Measurements from ENCODE around the gene GTF3C2.

Gene GTF3C2

GRCh38 chr2:27370026-27370815, 13.7 kb upstream of the GTF3C2 start, which contains the start of the genes EIF2B4 and SNX17 (continued):
- TF ChIP-seq ZBTB8A (tag by site-specific recombination; IDR thresholded peaks at IDR 0.05) (peak; percentile 65), ZNF433 (tag by site-specific recombination; IDR thresholded peaks at IDR 0.05; ENCODE audit: low read depth) (no peak), ZNF473 (tag by site-specific recombination; IDR thresholded peaks at IDR 0.05) (no peak), ZNF580 (tag by site-specific recombination; IDR thresholded peaks at IDR 0.05) (0 out of 2 replicates have a peak, but pooled peaks have one; percentile 11), ZNF23 (tag by site-specific recombination; IDR thresholded peaks at IDR 0.05; ENCODE audit: borderline replicate concordance) (no peak), ZNF266 (tag by site-specific recombination; IDR thresholded peaks at IDR 0.05; ENCODE audit: low read depth) (no peak), ZNF629 (tag by site-specific recombination; IDR thresholded peaks at IDR 0.05) (peak; percentile 82), ZNF561 (tag by site-specific recombination; IDR thresholded peaks at IDR 0.05; ENCODE audit: borderline replicate concordance) (peak; percentile 47; the same call in 1 of the 2 replicates), ZNF623 (tag by site-specific recombination; IDR thresholded peaks at IDR 0.05) (no peak), ZBTB21 (tag by site-specific recombination; IDR thresholded peaks at IDR 0.05) (peak; percentile 20), ZNF239 (tag by site-specific recombination; IDR thresholded peaks at IDR 0.05) (no peak), ZNF394 (tag by site-specific recombination; IDR thresholded peaks at IDR 0.05; ENCODE audit: borderline replicate concordance) (peak; percentile 69; the same call in 1 of the 2 replicates), ZNF404 (tag by site-specific recombination; IDR thresholded peaks at IDR 0.05) (no peak), ZNF16 (tag by site-specific recombination; IDR thresholded peaks at IDR 0.05; ENCODE audit: low read depth) (no peak), ZBTB10 (tag by site-specific recombination; IDR thresholded peaks at IDR 0.05) (no peak), HIC1 (tag by site-specific recombination; IDR thresholded peaks at IDR 0.05) (peak; percentile 45; the same call in 1 of the 2 replicates), ZNF280D (tag by site-specific recombination; IDR thresholded peaks at IDR 0.05) (no peak), PRDM4 (tag by site-specific recombination; IDR thresholded peaks at IDR 0.05) (0 out of 2 replicates have a peak, but pooled peaks have one; percentile 39), ZNF19 (tag by site-specific recombination; IDR thresholded peaks at IDR 0.05; ENCODE audit: low read depth) (no peak), ZNF560 (tag by site-specific recombination; IDR thresholded peaks at IDR 0.05; ENCODE audit: borderline replicate concordance) (no peak), ZBTB7A (tag by site-specific recombination; IDR thresholded peaks at IDR 0.05; ENCODE audit: low read depth) (peak; percentile 54; the same call in 1 of the 2 replicates), ZNF157 (tag by site-specific recombination; IDR thresholded peaks at IDR 0.05) (no peak), ZNF747 (tag by site-specific recombination; IDR thresholded peaks at IDR 0.05) (no peak), PBX3 (CRISPR knock-in tag; IDR thresholded peaks at IDR 0.05) (peak; percentile 90; the same call in 1 of the 2 replicates), ZNF2 (tag by site-specific recombination; IDR thresholded peaks at IDR 0.05) (peak; percentile 100), SP2 (tag by site-specific recombination; IDR thresholded peaks at IDR 0.05) (peak; percentile 77), IKZF3 (tag by site-specific recombination; IDR thresholded peaks at IDR 0.05) (no peak)
